Measurements from ENCODE around the gene H2AZ2.
"Not testable (repeated sequence)": the region's sequence is repeated elsewhere in the genome, so short reads cannot be mapped to it uniquely, and the experiment has no call there.

DNA sequence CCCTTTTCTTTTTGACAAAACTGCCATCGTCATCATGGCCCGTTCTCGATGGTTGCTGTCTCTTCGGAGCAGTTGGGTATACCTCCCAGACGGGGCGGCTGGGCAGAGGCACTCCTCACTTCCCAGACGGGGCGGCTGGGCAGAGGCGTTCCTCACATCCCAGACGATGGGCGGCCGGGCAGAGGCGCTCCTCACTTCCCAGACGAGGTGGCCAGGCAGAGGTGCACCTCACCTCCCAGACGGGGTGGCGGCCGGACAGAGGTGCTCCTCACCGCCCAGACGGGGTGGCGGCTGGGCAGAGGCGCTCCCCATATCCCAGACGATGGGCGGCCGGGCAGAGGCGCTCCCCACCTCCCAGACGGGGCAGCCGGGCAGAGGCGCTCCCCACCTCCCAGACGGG, 22.9 kb upstream of the H2AZ2 start:
- TF ChIP-seq, protein P1, sequence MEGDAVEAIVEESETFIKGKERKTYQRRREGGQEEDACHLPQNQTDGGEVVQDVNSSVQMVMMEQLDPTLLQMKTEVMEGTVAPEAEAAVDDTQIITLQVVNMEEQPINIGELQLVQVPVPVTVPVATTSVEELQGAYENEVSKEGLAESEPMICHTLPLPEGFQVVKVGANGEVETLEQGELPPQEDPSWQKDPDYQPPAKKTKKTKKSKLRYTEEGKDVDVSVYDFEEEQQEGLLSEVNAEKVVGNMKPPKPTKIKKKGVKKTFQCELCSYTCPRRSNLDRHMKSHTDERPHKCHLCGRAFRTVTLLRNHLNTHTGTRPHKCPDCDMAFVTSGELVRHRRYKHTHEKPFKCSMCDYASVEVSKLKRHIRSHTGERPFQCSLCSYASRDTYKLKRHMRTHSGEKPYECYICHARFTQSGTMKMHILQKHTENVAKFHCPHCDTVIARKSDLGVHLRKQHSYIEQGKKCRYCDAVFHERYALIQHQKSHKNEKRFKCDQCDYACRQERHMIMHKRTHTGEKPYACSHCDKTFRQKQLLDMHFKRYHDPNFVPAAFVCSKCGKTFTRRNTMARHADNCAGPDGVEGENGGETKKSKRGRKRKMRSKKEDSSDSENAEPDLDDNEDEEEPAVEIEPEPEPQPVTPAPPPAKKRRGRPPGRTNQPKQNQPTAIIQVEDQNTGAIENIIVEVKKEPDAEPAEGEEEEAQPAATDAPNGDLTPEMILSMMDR (IDR thresholded peaks at IDR 0.05): not testable (repeated sequence)
- TF ChIP-seq POLR2AphosphoS5, EP300, POLR2A (IDR thresholded peaks at IDR 0.05): not testable (repeated sequence)
